Adrenal gland (tissue), 5 donors: ENCODE data around the gene TAX1BP1.

ENCODE experiments used
- CTCF ChIP-seq, 6 experiments: fragments of 450-650 bp in 4 of 6; fragments of 200-600 bp in 2 of 6; sonication (generic) in 1 of 6; IDR thresholded peaks; 1 replicate in 5 of 6; 2 replicates in 1 of 6; pipeline versions ENCODE4 v1.5.1 to v1.8.0; 2016 to 2021; ENCODE audit warnings: antibody characterized with exemption in 6 of 6, mild to moderate bottlenecking in 2 of 6, moderate library complexity in 1 of 6
- POLR2A ChIP-seq, 2 donors: fragments of 450-650 bp; IDR thresholded peaks; one replicate each; pipeline ENCODE4 v1.6.1; 2017; ENCODE audit warnings: antibody characterized with exemption in 2 of 2, mild to moderate bottlenecking in 2 of 2, moderate library complexity in 1 of 2
- donor health status: DM: no; HTN: no; CAD: no.

GRCh38 chr7:27739301-27739908, 557 bp upstream of the TAX1BP1 start:
- no peak for TF ChIP-seq POLR2A (IDR thresholded peaks at IDR 0.05)
- TF ChIP-seq CTCF (IDR thresholded peaks at IDR 0.05), result no peak
